Activated CD8-positive, alpha-beta memory T cell treated with anti-CD3 and anti-CD28 coated beads, Interleukin-2, amount 50 U/mL, for 1 hour (primary cell): Measurements from ENCODE around the gene ENKUR.

Experiments used
- DNase-seq: peaks from one replicate; pipeline ENCODE4 v3.0.0-alpha.2; 2020; ENCODE audit errors: extremely low read depth

Gene ENKUR

GRCh38 chr10:25015828-25016375 lies at the start of gene ENKUR:
TSS of gene ENKUR (minus strand) at chr10:25016158. CDS start at chr10:25015936, 222 bp downstream.
- DNase-seq, result peak; percentile 91

GRCh38 chr10:25064401-25064800 lies 48.4 kb upstream of the ENKUR start:
- DNase-seq, result no peak

GRCh38 chr10:25063644-25064043 lies 47.7 kb upstream of the ENKUR start:
- DNase-seq, result no peak

GRCh38 chr10:25063157-25063556 lies 47.2 kb upstream of the ENKUR start:
- no peak for DNase-seq

GRCh38 chr10:25061711-25062449 lies 45.9 kb upstream of the ENKUR start:
- no peak for DNase-seq

GRCh38 chr10:25061125-25061524 lies 45.2 kb upstream of the ENKUR start:
- no peak for DNase-seq

- DNase-seq, result no peak
These were observed 44.0 kb upstream of the ENKUR start for GRCh38 chr10:25059990-25060389.

- DNase-seq, result no peak
These were observed 41.9 kb upstream of the ENKUR start for GRCh38 chr10:25057886-25058285.

GRCh38 chr10:25056726-25057125 lies 40.8 kb upstream of the ENKUR start:
- no peak for DNase-seq

- DNase-seq, result no peak
These were observed 36.1 kb upstream of the ENKUR start for GRCh38 chr10:25052012-25052411.

- no peak for DNase-seq
These were observed 34.4 kb upstream of the ENKUR start for GRCh38 chr10:25050402-25050801.

GRCh38 chr10:25049966-25050365 lies 34.0 kb upstream of the ENKUR start:
- DNase-seq, result no peak

GRCh38 chr10:25048450-25048849 lies 32.5 kb upstream of the ENKUR start:
- DNase-seq, result no peak

- DNase-seq, result no peak
These were observed 31.8 kb upstream of the ENKUR start for GRCh38 chr10:25047591-25048301.

GRCh38 chr10:25047088-25047487 lies 31.1 kb upstream of the ENKUR start:
- DNase-seq, result no peak

GRCh38 chr10:25046641-25047040 lies 30.7 kb upstream of the ENKUR start:
- no peak for DNase-seq

GRCh38 chr10:25039531-25039930 lies 23.6 kb upstream of the ENKUR start:
- no peak for DNase-seq

GRCh38 chr10:25038325-25038724 lies 22.4 kb upstream of the ENKUR start:
- no peak for DNase-seq

GRCh38 chr10:25036381-25036780 lies 20.4 kb upstream of the ENKUR start:
- DNase-seq, result no peak

GRCh38 chr10:25029519-25029918 lies 13.6 kb upstream of the ENKUR start:
- DNase-seq, result no peak

GRCh38 chr10:25028711-25029110 lies 12.8 kb upstream of the ENKUR start:
- no peak for DNase-seq

- no peak for DNase-seq
These were observed 10.5 kb upstream of the ENKUR start for GRCh38 chr10:25026463-25026862.

- DNase-seq, result no peak
These were observed 8.6 kb upstream of the ENKUR start for GRCh38 chr10:25024528-25024927.
